Activated CD8-positive, alpha-beta memory T cell treated with anti-CD3 and anti-CD28 coated beads, Interleukin-2, amount 10 ng/mL, durations not matched to agents 7 days and 5 days (primary cell): ENCODE results near the gene ZNF616. TPM values are rescaled to one million over a fixed set of nuclear protein-coding genes. Genes with fewer than 3 reads are reported as not detected.
A peak's percentile ranks its signal among the peaks of the same experiment; 100 is the strongest.

Experiments
- ATAC-seq: fragments of 150-1000 bp; cut with Tn5 transposase; one replicate; pipeline ENCODE4 v1.10.0; 2021; ENCODE audit warnings: moderate library complexity
- CTCF ChIA-PET: fragments of 350-600 bp; sonication (Branson Sonifier 250); formaldehyde crosslinking; loops from one replicate; lab custom pipeline; 2021; ENCODE audit warnings: antibody characterized with exemption; lab: Charles Lee
- DNase-seq: peaks from one replicate; pipeline ENCODE4 v3.0.0-alpha.2; 2020
- H3K27ac Mint-ChIP-seq: one replicate; pipeline ENCODE4 v1.8.0; 2021; ENCODE audit warnings: mild to moderate bottlenecking, mixed read lengths
- H3K27me3 Mint-ChIP-seq: one replicate; pipeline ENCODE4 v1.8.0; 2021; ENCODE audit warnings: mixed read lengths
- H3K36me3 Mint-ChIP-seq: one replicate; pipeline ENCODE4 v1.8.0; 2021; ENCODE audit warnings: mild to moderate bottlenecking, mixed read lengths
- H3K4me1 Mint-ChIP-seq: one replicate; pipeline ENCODE4 v1.8.0; 2021; ENCODE audit warnings: mixed read lengths
- H3K4me3 Mint-ChIP-seq: one replicate; pipeline ENCODE4 v1.8.0; 2021; ENCODE audit warnings: mild to moderate bottlenecking, moderate library complexity, mixed read lengths
- H3K9me3 Mint-ChIP-seq: one replicate; pipeline ENCODE4 v1.8.0; 2022; ENCODE audit warnings: low read depth, mixed read lengths
- total RNA-seq, 2 experiments: library from RNA; stranded (reverse); gene quantifications; one replicate each; pipeline ENCODE4 v1.2.3, GENCODE V29; 2021

The ZNF616 gene
- total RNA-seq = 1 to 10 TPM; 6.8 to 7.8 TPM

DNA sequence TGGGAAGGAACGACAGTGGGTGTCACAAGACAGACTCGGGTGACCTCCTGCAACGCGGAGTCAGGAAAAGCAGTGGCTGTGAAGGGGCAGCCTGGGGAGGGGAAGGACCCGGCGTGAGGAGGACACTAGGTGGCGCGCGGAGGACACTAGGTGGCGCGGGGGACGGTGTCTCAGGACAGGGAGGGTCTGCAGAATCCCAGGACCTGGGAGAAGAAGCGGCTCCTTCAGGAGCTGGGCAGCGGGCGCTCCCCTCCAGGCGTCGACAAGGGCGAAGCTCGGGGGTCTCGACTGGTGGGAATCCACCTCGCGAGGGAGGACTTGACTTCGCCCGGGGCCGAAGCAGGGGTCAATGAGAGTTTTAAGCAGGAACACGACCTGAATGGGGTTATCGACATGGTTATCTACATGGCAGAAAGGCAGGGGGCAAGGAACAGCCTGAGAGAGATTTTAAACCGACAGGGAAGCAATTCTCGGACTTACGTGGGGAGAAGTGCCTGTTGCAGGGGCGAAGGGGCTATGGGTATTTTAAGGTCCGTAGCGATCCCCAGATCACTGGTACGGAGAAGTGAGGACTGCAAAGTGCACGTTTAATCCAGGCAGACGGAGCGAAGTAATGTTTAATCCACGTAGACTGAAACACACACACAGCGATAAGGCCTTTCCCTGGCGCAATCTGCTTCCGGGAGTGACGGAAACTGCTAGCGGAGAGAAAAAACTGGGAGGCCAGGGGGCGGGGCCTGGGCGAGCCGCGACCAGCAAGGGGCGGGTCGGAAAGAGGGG lies at the start of gene ZNF616:
ZNF616 (minus strand) TSS at position 687 of the 780 bp plus-strand sequence. CDS start 9,426 bp downstream, outside the sequence.
- H3K4me1 Mint-ChIP-seq = peaks cover 18% of the 10 kb centered on the region
- DNase-seq = peak; percentile 97
- peak within 1 kb of the TSS; percentile 96 for H3K27ac Mint-ChIP-seq
- peak; percentile 82 for ATAC-seq
- H3K4me3 Mint-ChIP-seq = peak within 1 kb of the TSS; percentile 98
- peaks cover 32% of the 10 kb centered on the region for H3K9me3 Mint-ChIP-seq
- no peaks in the 10 kb centered on the region for H3K27me3 Mint-ChIP-seq
- peaks cover 34% of the 10 kb centered on the region for H3K36me3 Mint-ChIP-seq
- CTCF ChIA-PET = interaction anchor here (0.7 to 3.5 kb wide), 4 partner anchors 32 to 147 kb away, joined by 3 to 28 read pairs (median 4); partner anchors contain the start of gene ZNF836

- Mint-ChIP-seq H3K27ac (peak overlapping the region; percentile 96), H3K27me3 (no peaks in the 10 kb centered on the region), H3K4me1 (peaks cover 25% of the 10 kb centered on the region), H3K36me3 (peaks cover 24% of the 10 kb centered on the region), H3K9me3 (no peaks in the 10 kb centered on the region), H3K4me3 (peak overlapping the region; percentile 86)
- ATAC-seq (no peak), DNase-seq (no peak)
- CTCF ChIA-PET = interaction anchor here (0.6 to 1.6 kb wide), 8 partner anchors 14 to 819 kb away, joined by 3 to 6 read pairs (median 3); partner anchors contain the start of gene ZNF836
Observed at GRCh38 chr19:52188822-52189734, 49.3 kb upstream of the ZNF616 start.

- peaks cover 20% of the 10 kb centered on the region for H3K4me1 Mint-ChIP-seq
- H3K27ac Mint-ChIP-seq = no peak overlapping the region
- no peaks in the 10 kb centered on the region for H3K9me3 Mint-ChIP-seq
- CTCF ChIA-PET = no interaction called here
- DNase-seq = no peak
- H3K27me3 Mint-ChIP-seq = no peaks in the 10 kb centered on the region
- H3K4me3 Mint-ChIP-seq = no peak overlapping the region
- peaks cover 13% of the 10 kb centered on the region for H3K36me3 Mint-ChIP-seq
- no peak for ATAC-seq
Observed at GRCh38 chr19:52187407-52187806, 47.7 kb upstream of the ZNF616 start.

DNA sequence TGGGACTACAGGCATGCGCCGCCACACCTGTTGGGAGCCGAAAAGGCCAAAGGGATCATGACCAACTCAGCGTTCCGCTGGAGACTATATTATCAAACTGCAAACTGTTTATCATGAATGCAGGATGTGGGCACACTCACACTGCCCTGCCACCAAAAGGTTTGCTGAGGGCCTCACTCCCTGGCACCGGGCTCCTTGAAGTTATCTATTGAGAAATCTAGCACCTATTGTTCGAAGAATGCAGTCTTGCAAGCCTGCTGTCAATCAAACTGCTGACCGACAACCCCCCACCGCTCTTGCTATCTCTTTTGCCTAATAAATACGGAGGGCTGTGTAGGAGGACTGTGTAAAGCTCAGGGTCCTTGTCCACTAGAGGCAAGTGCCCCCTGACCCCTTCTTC lies 36.8 kb upstream of the ZNF616 start:
- Mint-ChIP-seq H3K4me3 (no peak overlapping the region), H3K4me1 (peaks cover 7% of the 10 kb centered on the region), H3K36me3 (peaks cover 7% of the 10 kb centered on the region), H3K27me3 (no peaks in the 10 kb centered on the region), H3K9me3 (peaks cover 2% of the 10 kb centered on the region), H3K27ac (no peak overlapping the region)
- DNase-seq (no peak), ATAC-seq (no peak)
- CTCF ChIA-PET = no interaction called here

GRCh38 chr19:52172347-52172746 lies 32.6 kb upstream of the ZNF616 start:
- peaks cover 38% of the 10 kb centered on the region for H3K36me3 Mint-ChIP-seq
- H3K27ac Mint-ChIP-seq = no peak overlapping the region
- peaks cover 29% of the 10 kb centered on the region for H3K4me1 Mint-ChIP-seq
- ATAC-seq (no peak), DNase-seq (no peak)
- H3K4me3 Mint-ChIP-seq = peak overlapping the region; percentile 93
- no peaks in the 10 kb centered on the region for H3K27me3 Mint-ChIP-seq
- H3K9me3 Mint-ChIP-seq = peaks cover 10% of the 10 kb centered on the region
- CTCF ChIA-PET = interaction anchor here (1.0 to 1.5 kb wide), 3 partner anchors 17 to 65 kb away, joined by 3 to 5 read pairs (median 4); partner anchors contain the start of gene ZNF616

GRCh38 chr19:52171321-52172169 lies 31.8 kb upstream of the ZNF616 start, which contains the start of gene ZNF836:
Gene ZNF836 (minus strand): TSS chr19:52171621. CDS start chr19:52168072, 3,549 bp downstream.
- H3K4me3 Mint-ChIP-seq = peak within 1 kb of the TSS; percentile 93
- peak within 1 kb of the TSS; percentile 95 for H3K27ac Mint-ChIP-seq
- H3K9me3 Mint-ChIP-seq = peaks cover 10% of the 10 kb centered on the region
- peaks cover 29% of the 10 kb centered on the region for H3K4me1 Mint-ChIP-seq
- DNase-seq = peak; percentile 93
- no peaks in the 10 kb centered on the region for H3K27me3 Mint-ChIP-seq
- ATAC-seq = peak; percentile 97
- CTCF ChIA-PET = interaction anchor here (1.0 to 1.5 kb wide), 3 partner anchors 18 to 66 kb away, joined by 3 to 5 read pairs (median 4); partner anchors contain the start of gene ZNF616
- H3K36me3 Mint-ChIP-seq = peaks cover 43% of the 10 kb centered on the region

GRCh38 chr19:52170863-52171320 lies 31.2 kb upstream of the ZNF616 start:
- DNase-seq (peak; percentile 46), ATAC-seq (peak; percentile 31)
- peaks cover 10% of the 10 kb centered on the region for H3K9me3 Mint-ChIP-seq
- CTCF ChIA-PET = interaction anchor here (1.4 to 1.5 kb wide), 2 partner anchors 18 to 31 kb away, joined by 4 to 5 read pairs; partner anchors contain the start of gene ZNF616
- peaks cover 45% of the 10 kb centered on the region for H3K36me3 Mint-ChIP-seq
- peak overlapping the region; percentile 93 for H3K4me3 Mint-ChIP-seq
- H3K27ac Mint-ChIP-seq = peak overlapping the region; percentile 95
- H3K4me1 Mint-ChIP-seq = peaks cover 29% of the 10 kb centered on the region
- no peaks in the 10 kb centered on the region for H3K27me3 Mint-ChIP-seq

DNA sequence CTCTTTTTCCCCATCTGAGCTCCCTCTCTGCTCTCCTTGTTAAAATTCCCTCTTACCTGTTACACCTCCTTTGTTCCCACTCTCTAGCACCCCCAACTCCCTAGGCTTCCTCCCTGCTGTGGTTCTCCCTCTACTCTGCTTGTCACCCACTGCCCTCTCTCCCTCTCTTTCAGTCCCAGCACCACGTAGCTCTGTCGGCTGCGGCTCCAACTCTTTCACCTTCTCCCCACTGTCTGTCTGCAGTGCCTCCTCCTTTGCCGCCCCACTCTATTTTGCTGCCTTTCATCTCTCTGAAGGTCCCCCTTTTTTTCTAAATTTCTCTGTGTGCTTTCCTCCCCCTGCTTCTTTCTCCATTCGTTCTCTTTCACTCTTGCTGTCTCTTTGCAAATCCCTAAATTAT lies 30.6 kb upstream of the ZNF616 start:
- Mint-ChIP-seq H3K4me3 (peak overlapping the region; percentile 93), H3K27me3 (no peaks in the 10 kb centered on the region), H3K27ac (peak overlapping the region; percentile 95), H3K36me3 (peaks cover 50% of the 10 kb centered on the region), H3K4me1 (peaks cover 29% of the 10 kb centered on the region), H3K9me3 (peaks cover 10% of the 10 kb centered on the region)
- DNase-seq (no peak), ATAC-seq (no peak)
- CTCF ChIA-PET = no interaction called here

DNA sequence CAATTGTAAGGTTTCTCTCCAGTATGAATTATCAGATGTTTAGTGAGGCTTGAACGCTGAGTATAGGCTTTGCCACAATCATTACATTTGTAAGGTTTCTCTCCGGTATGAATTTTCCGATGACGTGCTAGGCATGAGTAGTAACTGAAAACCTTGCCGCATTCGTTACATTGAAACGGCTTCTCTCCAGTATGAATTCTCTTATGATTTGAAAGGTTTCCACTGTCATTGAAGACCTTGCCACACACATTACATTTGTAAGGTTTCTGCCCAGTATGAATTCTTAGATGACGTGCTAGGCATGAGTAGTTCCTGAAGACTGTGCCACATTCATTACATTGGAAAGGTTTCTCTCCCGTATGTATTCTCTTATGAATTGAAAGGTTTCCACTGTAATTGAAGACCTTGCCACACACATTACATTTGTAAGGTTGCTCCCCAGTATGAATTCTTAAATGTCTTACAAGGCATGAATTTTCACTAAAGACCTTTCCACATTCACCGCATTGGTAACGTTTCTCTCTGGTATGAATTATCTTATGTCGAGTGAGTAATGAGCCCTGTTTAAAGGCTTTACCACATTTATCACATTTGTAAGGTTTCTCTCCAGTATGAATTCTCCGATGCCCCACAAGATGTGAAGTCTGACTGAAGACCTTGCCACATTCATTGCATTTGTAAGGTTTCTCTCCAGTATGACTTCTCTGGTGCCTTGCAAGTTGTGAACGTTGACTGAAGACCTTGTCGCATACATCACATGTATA lies 16.0 kb upstream of the ZNF616 start:
- Mint-ChIP-seq H3K36me3 (peaks cover 75% of the 10 kb centered on the region), H3K9me3 (peaks cover 60% of the 10 kb centered on the region), H3K27me3 (no peaks in the 10 kb centered on the region), H3K4me3 (no peak overlapping the region), H3K4me1 (no peaks in the 10 kb centered on the region), H3K27ac (no peak overlapping the region)
- DNase-seq = no peak
- CTCF ChIA-PET = no interaction called here
- ATAC-seq = no peak

DNA sequence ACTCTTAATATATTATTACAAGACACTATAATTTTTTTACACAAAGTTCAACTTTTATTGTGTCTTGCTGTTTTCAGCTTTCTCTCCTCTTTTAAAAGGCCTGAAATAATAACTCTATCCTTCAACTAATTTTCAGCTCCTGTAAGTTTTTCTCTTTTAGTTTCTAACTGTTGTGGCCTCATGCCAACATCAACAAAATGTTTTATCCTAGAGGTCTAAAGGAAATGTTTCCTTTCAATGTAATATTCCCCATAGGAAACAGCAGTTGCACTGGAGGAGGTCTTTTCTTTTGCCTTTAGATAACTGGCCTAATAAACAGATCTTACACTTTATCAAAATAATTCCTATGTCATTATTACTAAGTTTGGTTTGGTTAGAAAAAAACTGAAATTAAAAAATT lies 8.5 kb upstream of the ZNF616 start:
- ATAC-seq = no peak
- CTCF ChIA-PET = no interaction called here
- no peak for DNase-seq
- Mint-ChIP-seq H3K36me3 (peaks cover 33% of the 10 kb centered on the region), H3K9me3 (peaks cover 37% of the 10 kb centered on the region), H3K27ac (no peak overlapping the region), H3K4me3 (no peak overlapping the region), H3K27me3 (no peaks in the 10 kb centered on the region), H3K4me1 (no peaks in the 10 kb centered on the region)

DNA sequence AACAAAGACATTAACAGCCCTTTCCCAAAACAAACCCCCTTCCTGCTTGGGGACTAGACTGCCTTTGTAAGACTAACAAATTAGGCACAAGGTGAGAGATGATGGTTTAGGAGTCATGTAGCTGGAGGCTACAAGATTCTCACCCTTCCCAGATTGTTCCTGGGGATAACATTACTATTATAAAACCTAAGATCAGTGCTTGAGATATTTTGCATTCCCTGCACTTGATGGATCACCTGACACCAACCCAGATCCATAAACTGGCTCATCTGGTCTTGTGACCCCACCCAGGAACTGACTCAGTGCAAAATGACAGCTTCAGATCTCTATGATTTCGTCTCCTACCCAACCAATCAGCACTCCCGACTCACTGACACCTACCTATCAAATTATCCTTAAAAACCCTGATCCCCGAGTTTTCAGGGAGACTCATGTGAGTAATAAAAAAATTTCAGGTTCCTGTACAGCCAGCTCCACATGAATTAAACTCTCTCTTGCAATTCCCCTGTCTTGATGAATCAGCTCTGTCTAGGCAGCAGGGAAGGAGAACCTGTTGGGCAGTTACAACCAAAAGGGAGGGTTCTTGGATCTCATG lies 2.4 kb upstream of the ZNF616 start:
- no peak overlapping the region for H3K27ac Mint-ChIP-seq
- H3K4me1 Mint-ChIP-seq = peaks cover 18% of the 10 kb centered on the region
- CTCF ChIA-PET = no interaction called here
- ATAC-seq (no peak), DNase-seq (no peak)
- H3K4me3 Mint-ChIP-seq = no peak overlapping the region
- peaks cover 26% of the 10 kb centered on the region for H3K9me3 Mint-ChIP-seq
- no peaks in the 10 kb centered on the region for H3K27me3 Mint-ChIP-seq
- H3K36me3 Mint-ChIP-seq = peaks cover 20% of the 10 kb centered on the region
